ENCODE measurements around the gene ZNF688. TPM values are rescaled to one million over a fixed set of nuclear protein-coding genes. Genes with fewer than 3 reads are reported as not detected.

Gene ZNF688
- total and polyA plus RNA-seq, 2 of the 13 experiments (the other 11 are each of a cell fraction or from before 2014, with no cell fraction given), result 2.4 to 5.4 TPM

DNA sequence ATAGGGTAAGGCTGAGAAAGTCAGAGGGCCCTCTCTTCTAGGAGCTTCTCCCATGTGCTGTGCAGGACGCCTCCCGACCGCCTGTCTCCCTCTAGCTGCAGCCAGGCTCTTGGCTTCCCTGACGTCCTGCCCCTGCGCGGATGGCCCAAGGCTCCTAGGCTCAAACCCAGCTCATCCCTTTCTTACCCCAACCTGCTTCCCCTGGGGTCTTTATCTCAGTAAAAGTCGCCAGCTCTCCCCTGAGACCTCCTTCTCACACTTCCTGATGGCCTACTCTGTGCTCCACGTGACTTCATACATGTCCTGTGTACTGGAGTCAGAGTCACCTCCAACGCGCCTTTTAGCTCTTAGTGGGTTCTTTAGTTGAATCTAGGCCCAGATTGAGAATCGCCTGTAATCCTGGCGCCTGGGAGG, 35.7 kb downstream of the ZNF688 start (continued):
- 0 out of 2 replicates have a peak, but pooled peaks have one; percentile 37 for TF ChIP-seq ZNF543 (CRISPR knock-in tag; IDR thresholded peaks at IDR 0.05)
- TF ChIP-seq ISX (CRISPR knock-in tag; conservative IDR thresholded peaks at IDR 0.05), result no peak
- TF ChIP-seq ZFY (CRISPR knock-in tag; IDR thresholded peaks at IDR 0.05), result peak; percentile 73
- TF ChIP-seq SP1 (IDR thresholded peaks at IDR 0.05), result no peak
- no peak for TF ChIP-seq SP1 (CRISPR knock-in tag; IDR thresholded peaks at IDR 0.05)
- 0 out of 2 replicates have a peak, but pooled peaks have one; percentile 54 for TF ChIP-seq ZNF607 (CRISPR knock-in tag; IDR thresholded peaks at IDR 0.05; ENCODE audit: borderline replicate concordance)
- peak; percentile 50; the same call in 1 of the 2 replicates for TF ChIP-seq HOXA5 (CRISPR knock-in tag; IDR thresholded peaks at IDR 0.05)
- no peak for TF ChIP-seq CENPT (CRISPR knock-in tag; IDR thresholded peaks at IDR 0.05; ENCODE audit: low read depth)
- no peak for TF ChIP-seq ZKSCAN8 (CRISPR knock-in tag; IDR thresholded peaks at IDR 0.05; ENCODE audit: borderline replicate concordance)
- TF ChIP-seq ZNF670 (CRISPR knock-in tag; IDR thresholded peaks at IDR 0.05; ENCODE audit: borderline replicate concordance), result no peak
- no peak for TF ChIP-seq XRCC5 (optimal IDR thresholded peaks at IDR 0.05; ENCODE audit: low read length)
- no peak for TF ChIP-seq NFIC (IDR thresholded peaks at IDR 0.05; ENCODE audit: low read length)
- 0 out of 2 replicates have a peak, but pooled peaks have one; percentile 29 for TF ChIP-seq IRF2 (CRISPR knock-in tag; IDR thresholded peaks at IDR 0.05)
- no peak for TF ChIP-seq ZFP36 (IDR thresholded peaks at IDR 0.05; ENCODE audit: borderline replicate concordance, low read depth, low read length, partially characterized antibody)
- TF ChIP-seq MZF1 (CRISPR knock-in tag; IDR thresholded peaks at IDR 0.05; ENCODE audit: borderline replicate concordance), result no peak
- peak; percentile 49; the same call in 1 of the 2 replicates for TF ChIP-seq BORCS8-MEF2B (CRISPR knock-in tag; IDR thresholded peaks at IDR 0.05)
- TF ChIP-seq ARID2 (CRISPR knock-in tag; IDR thresholded peaks at IDR 0.05; ENCODE audit: borderline replicate concordance), result no peak
- no peak for TF ChIP-seq SMYD3 (CRISPR knock-in tag; IDR thresholded peaks at IDR 0.05)
- TF ChIP-seq, protein P1, sequence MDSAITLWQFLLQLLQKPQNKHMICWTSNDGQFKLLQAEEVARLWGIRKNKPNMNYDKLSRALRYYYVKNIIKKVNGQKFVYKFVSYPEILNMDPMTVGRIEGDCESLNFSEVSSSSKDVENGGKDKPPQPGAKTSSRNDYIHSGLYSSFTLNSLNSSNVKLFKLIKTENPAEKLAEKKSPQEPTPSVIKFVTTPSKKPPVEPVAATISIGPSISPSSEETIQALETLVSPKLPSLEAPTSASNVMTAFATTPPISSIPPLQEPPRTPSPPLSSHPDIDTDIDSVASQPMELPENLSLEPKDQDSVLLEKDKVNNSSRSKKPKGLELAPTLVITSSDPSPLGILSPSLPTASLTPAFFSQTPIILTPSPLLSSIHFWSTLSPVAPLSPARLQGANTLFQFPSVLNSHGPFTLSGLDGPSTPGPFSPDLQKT (CRISPR knock-in tag; IDR thresholded peaks at IDR 0.05; ENCODE audit: borderline replicate concordance), result no peak
- TF ChIP-seq ZFX (CRISPR knock-in tag; IDR thresholded peaks at IDR 0.05; ENCODE audit: low read depth), result peak; percentile 83
- TF ChIP-seq ZNF629 (CRISPR knock-in tag; conservative IDR thresholded peaks at IDR 0.05), result no peak
- TF ChIP-seq, protein P2, sequence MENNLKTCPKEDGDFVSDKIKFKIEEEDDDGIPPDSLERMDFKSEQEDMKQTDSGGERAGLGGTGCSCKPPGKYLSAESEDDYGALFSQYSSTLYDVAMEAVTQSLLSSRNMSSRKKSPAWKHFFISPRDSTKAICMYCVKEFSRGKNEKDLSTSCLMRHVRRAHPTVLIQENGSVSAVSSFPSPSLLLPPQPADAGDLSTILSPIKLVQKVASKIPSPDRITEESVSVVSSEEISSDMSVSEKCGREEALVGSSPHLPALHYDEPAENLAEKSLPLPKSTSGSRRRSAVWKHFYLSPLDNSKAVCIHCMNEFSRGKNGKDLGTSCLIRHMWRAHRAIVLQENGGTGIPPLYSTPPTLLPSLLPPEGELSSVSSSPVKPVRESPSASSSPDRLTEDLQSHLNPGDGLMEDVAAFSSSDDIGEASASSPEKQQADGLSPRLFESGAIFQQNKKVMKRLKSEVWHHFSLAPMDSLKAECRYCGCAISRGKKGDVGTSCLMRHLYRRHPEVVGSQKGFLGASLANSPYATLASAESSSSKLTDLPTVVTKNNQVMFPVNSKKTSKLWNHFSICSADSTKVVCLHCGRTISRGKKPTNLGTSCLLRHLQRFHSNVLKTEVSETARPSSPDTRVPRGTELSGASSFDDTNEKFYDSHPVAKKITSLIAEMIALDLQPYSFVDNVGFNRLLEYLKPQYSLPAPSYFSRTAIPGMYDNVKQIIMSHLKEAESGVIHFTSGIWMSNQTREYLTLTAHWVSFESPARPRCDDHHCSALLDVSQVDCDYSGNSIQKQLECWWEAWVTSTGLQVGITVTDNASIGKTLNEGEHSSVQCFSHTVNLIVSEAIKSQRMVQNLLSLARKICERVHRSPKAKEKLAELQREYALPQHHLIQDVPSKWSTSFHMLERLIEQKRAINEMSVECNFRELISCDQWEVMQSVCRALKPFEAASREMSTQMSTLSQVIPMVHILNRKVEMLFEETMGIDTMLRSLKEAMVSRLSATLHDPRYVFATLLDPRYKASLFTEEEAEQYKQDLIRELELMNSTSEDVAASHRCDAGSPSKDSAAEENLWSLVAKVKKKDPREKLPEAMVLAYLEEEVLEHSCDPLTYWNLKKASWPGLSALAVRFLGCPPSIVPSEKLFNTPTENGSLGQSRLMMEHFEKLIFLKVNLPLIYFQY (CRISPR knock-in tag; IDR thresholded peaks at IDR 0.05; ENCODE audit: borderline replicate concordance), result peak; percentile 54; the same call in 1 of the 2 replicates

All from HepG2 (cell line).